ENCODE data around the gene FBLIM1.

Gene FBLIM1

DNA sequence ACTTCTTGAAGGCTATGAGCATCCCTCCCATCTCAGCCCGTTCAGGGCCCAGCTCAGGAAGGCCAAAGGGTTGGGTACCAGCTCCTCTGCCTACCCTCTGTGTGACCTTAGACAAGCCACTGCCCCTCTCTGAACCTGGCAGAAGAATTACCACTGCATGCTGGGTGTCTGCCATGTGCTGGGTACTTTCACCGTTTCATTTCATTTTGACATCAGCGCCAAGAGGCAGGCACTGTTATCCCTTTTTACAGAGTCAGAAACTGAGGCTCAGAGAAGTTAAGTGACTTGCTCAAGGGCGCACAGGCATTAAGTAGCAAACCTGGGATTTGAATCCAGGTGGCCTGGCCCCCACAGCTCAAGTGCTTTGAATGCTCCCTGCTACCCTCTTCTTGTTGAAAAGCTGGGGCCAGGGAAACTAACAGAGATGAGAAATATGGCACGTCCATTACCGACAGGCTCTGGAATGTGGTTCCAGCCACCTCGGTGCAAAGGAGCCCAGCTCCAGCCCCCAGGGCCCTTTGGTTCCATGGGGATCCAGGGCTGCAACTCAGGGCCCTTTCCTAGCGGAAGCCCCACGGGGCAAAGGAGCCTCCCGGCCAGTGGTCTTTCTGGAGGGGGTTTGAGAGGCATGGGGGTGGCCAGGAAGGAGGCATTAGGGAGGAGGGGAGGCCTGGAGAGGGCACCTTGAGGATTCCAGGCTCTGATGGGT is 9.8 kb upstream of the FBLIM1 start:
- no peak for DNase-seq

DNA sequence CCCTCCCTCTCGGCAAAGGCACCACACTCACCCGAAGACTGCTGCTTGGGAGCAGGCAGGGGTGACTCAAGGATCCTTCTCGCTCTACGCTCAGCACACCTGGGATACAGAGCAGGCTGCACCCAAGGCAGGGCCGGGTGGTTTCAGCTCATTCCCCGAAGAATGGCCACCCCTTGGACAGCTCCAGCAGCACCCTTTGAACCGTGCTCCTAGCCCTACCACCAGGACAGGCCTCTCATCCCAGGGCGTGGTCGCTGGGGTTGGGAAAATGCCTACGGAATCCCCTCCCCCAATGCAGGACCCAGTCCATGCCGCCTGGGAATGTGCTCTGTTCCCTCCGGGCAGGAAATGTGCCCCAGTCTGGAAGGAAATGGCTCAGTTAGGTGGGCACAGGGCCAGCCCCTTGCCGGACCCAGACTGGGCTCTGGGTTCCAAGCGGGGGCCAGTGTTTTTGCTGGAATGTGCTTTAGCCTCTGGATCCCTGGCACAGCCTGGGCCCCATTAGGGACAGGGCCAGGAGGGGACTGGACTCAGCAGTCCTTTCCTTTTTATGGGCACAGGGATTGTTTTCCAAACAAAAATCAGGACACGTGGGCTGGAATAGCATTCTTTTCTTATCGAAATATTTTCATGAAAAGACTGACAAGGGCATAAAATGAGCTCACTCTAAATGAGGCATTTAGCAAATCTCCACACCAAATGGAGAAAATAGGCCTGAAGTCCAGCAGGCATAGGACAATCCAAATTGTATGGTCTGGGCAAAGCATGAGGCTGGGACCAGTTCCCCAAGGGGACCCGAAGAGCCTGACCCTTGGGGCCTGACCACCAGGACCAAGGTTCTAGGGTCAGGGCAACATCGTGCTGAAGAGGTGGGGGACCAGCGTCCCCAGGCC is 8.9 kb upstream of the FBLIM1 start:
- no peak for DNase-seq

DNA sequence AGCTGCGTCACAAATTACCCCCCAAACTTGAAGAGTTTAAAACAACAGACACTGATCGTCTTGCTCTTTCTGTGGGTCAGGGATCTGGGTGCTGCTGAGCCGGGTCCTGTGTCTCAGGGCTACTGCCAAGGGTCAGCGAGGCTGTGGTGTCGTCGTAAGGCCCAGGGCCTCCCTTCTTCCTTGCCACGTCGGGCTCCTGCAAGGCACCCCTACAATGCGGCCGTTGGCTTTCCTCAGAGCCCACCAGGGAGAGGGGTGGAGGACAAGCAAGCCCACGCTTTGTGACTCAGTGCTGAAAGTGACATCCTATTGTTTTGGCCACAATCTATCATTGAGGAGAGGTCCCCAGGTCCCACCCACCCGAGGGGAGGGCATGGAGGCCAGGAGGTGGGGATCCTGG is 7.7 kb upstream of the FBLIM1 start:
- no peak for DNase-seq

DNA sequence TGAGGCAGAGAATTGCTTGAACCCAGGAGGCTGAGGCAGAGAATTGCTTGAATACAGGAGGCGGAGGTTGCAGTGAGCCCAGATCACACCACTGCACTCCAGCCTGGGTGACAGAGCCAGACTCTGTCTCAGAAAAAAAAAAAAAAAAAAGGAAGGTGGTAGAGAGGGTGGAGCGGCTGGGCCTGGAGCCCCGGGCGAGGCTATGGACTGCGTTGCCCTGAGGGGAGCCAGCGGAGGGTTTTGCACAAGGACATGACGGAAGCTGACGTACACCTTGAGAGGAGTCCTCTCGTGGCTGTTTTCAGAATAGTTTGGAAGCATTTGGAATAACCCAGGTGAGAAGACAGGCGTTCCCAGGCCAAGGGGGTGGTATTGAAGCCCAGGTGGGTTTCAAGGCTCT is 6.9 kb upstream of the FBLIM1 start:
- no peak for DNase-seq

DNA sequence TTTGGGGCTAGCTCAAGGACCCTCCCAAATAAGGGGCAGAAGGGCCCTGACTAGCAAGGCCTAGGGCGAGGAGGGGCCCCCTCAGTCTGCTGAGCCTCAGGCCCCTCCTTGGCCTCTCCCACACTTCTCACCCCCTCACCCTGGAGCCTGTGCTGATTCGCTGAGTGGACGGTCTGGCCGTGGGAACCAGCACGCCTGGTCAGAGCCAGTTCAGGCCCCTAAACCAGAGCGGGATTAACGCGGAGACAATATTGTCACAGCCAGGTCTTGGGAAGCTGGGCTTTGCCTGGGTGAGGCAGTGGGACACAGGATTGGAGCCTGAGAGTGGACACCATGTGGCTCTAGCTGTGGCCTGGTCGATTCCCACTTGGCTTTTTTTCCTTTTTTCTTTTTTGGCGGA is 4.8 kb upstream of the FBLIM1 start:
- DNase-seq, result no peak

DNA sequence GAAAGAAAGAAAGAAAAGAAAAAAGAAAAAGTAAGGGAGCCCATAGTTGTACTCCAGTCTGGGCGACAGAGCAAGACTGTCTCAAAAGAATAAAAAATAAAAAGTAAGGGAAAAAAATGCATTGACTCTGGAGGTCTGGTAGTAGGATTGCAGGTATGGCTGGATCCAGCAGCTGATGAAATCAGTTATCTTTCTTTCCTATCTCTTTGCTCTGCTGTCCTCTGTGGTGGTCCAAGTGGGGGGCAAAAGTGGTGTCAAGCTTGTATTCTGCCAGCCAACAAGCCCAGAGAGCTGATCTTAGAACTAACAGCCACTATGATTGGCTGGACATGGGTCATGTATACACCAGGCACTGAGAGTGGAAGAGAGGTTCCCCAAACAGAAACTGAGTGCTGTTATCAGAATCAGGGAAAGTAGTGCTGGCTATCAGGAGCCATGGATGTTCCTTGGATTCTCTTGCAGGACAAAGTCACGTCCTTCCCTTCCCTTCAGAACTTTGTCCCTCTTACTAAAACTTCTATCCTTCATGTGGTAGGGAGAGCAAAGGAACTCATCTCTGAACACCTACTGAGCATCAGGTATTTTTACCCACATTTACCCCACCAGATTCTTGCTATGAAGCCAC is 3.5 kb upstream of the FBLIM1 start:
- DNase-seq, result no peak

DNA sequence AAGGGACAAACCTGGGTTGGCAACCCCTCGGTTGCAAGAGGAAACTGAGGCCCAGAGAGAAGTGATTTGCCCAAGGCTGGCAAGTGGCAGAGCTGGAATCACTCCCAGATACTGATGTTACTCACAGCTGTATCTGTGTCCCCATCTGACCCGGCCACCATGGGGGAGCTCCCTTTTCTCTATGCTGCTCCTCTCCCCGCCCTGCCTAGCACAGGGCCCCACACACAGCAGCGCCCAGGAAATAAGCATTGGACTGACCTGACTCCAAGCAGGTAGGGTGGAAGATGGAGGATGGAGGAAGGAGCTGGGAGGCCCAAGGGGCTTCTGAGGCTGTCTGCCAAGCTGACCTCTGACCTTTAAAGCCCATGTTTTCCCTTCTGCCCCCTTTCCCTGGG is 3.0 kb upstream of the FBLIM1 start:
- no peak for DNase-seq

DNA sequence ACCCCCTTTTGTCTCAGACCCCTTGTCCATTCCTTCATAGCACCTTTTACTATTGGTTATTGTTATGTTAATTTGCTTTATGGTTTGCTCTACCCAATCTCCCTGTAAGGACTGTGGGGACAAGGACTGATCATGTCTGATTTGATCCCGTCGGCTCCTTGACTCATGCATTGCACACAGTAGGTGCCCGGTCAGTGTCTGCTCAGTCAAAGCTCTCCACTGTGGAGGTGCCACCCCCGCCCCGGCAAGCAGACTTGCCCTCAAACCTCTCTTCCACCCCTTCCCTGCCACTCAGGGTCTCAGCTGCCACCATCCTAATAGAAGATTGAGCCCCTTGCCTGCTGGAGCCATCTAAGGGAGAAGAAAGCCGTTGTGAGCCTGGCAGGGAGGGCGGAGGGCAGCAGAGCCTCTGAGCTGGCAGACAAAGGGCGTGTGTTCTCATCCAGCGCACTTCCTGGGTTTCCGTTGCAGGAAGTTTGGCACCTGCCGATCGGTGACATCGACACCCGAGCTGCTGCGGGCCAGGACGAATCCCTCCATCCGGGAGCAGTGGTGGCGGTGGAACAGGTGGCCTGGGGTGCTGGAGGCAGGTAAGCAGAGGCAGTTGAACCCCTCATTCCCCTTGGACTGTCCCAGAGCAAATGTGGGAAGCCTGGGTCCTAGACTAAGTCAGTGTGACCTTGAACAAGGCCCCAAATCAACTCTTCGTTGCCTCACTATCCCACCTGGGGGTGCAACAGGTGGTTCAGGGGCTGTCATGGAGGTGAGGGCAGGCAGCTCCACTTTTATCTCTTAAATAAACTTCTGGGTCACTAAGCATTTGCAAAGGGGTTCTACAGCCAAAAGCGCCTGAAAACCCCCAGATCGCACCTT is 2.2 kb upstream of the FBLIM1 start:
- peak; percentile 64 for DNase-seq

DNA sequence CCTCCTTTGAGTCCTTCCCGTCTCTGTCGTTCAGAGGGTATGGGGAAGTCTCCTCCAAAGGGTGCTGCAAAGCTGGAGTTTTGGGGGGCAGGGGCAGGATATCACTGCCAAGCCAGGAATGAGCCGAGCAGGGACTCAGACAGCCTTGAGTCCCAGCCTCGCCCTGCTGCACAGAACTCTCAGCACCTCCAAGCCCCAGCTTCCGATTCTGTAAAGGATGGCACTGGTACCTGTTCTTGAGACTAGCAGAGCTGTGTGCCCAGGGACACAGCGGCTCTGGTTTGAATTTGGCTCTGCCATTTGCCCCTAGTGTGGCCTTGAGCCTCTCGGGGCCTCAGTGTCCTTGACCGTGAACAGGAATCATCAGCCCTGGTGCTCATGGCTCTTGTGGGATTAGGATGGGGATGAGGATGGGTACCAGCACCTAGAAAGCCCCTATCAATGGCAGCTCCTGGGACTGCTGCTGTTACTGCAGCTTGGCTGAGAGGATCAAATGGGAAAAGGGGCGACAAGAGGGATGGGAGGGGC is 1.5 kb upstream of the FBLIM1 start:
- DNase-seq, result no peak

DNA sequence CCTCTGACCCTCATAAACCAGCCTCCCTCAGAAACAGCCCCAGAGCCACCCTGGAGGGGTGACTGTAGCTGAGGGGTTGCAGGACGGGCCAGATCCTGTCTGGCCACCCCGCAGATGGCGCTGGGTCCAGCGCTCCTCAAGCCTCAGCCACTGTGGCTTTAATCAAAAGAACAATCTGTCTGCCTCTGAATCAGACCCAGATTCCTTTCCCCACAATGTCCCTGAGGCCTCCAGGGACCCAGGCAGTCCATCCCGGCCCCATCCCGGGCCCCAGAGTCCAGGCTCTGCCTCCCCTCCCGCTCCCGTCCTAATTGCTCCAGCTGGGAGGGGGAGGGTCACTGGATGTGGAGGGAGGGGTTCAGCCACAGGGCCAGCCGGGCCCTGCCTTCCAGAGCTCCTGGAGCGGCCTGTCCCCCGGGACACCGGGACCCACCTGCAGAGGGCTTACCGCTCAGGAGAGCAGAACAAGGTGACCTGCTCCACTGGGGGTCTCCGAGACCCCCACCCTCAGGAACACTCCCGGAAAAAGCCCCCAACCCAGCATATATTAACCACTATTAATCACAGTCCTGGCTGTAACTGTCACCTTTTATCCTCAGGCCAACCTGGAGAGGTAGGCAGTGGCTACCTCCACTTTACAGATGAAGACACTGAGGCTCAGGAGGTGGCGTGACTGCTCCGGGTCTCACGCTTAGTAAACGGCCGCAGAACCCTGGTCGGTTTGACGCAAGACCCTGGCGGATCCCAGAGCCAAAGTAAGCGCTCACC is 836 bp upstream of the FBLIM1 start:
- DNase-seq, result no peak

DNA sequence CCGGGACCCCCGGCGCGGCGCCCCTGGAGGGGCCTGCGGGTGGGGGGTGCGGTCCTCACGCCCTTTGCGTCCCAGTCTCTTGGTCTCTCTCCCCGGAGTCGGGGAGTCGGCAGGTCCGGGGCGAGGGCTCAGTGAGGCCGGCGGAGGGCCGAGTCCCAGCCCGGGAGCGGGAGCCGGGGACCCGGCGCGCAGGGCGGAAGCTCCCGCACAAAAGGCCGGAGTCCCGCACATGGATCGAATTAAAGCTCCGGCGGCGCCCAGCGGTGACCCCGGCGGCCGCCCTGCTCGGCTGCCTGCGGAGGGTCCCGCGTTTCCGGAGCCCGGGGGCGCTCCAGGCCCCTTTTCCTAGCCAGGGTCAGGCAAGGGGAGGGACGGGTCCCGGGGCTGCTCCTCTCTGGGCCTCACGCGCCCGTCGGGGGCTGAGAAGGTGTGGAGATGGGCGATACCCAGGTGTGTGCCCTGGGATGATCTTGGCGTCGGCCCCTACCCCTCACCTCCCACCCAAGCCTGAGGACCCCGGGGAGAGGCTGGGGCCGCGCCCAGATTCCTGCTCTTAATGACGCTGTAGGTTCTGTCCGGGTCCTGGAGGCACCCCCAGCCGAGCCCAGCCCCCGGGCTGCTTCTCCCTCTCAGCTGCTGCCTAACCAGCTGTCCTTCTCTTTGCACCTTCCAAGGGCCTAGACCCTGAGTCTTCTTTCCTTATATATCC is 512 bp downstream of the FBLIM1 start:
- DNase-seq, result no peak

DNA sequence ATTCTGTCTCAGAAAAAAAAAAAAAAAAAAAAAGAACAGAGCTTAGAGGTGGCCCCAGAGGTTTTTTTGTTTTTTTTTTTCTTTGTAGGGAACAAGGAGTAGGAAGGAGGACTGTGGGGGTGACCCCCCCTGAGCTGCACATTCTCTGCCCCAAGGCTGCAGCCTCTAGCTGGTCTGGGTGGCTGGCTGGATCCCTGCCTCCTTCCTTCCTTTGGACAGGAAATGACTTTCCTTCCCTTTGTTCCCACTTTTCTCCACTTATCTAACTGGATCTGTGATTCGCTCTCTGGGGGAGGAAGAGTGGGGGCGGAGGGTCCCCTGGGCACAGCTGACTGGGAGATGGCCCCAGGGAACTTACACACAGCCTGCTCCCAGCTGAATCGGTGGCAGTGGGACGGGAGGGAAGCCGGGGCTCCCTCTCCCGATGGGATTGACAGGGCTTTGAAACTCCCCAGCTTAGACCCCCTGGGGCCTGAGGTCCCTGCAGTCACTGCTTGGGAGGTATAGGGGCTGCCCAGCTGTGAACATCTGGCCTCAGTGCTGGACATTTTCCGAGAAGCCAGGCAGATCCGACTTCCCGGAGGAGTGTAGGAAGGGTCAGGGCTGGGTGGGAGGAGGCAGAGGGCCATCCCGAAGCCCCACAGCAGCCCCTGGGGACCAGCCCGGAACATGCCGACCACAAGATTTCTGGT is 2.1 kb downstream of the FBLIM1 start:
- no peak for DNase-seq

DNA sequence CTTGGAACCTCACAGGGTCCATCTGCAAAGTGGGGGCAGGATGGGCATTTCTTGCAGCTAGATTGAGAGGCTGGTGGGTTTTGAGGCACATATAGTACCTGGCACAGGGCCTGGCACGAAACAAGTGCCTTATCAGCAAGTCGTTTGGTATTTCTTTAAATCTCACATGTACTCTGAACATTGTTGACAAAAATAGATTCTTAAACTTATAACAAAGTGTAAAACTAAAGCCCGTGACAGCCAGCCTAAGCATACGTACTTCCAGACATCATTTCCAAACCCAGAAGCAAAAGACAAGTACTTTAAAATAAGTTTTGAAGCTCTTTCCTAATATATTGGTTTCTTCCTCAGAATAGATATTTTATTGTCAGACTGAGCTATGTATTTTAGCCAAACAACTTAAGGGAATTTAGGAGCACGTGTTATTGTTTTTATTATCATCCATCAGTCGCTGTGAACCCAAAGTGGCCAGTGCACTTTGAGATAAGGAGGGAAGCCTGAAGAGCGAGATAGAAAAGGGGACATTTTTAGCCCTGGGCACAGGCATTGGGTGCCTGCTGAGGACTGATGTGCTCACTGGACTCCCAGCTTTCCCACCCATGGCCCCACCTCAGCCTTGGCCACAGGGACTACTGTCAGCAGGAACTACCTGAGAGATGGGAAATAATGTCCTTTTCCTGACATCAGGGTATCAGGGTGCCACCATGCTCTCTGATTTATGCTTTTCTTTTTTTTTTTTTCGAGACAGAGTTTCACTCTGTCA is 3.0 kb downstream of the FBLIM1 start:
- DNase-seq, result no peak

DNA sequence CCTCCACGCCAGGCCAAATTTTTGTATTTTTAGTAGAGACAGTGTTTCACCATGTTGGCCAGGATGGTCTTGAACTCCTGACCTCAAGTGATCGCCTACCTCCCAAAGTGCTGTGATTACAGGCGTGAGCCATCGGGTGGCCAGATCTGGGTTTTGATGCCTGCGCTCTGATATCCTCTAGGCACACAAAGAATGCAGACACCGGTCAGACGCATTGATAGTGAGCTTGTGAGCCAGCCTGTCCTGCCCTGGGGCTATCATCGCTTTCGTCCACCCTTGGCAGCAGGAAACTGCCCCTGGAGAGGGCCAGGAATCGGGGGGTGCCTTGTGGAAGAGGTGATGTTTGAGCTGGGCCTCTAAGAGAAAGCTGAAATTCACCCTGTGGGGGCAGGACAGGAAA is 4.0 kb downstream of the FBLIM1 start:
- no peak for DNase-seq

DNA sequence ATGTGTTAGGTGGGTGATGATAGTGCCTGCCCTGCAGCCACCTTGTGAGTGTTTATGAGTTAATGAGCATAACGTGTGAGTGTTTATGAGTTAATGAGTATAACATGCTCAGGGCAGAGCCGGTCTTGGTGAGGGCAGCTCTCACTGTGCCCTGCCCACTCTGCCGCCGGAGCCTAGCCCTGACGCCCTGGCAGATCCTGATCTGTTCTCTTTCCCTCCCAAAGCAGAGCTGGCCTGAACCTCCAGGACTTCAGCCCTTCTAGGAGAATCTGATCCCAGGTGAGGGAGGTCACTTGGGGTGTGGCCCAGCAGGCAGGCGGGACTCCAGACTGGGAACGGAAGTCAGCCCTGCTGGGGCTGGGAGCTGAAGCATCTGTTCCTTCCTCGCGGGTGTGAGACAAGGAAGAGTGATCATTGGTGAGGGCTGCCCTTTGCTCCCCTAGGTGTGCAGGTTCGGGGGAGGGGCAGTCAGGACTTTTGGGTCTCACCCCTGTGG is 5.7 kb downstream of the FBLIM1 start:
- DNase-seq, result no peak

DNA sequence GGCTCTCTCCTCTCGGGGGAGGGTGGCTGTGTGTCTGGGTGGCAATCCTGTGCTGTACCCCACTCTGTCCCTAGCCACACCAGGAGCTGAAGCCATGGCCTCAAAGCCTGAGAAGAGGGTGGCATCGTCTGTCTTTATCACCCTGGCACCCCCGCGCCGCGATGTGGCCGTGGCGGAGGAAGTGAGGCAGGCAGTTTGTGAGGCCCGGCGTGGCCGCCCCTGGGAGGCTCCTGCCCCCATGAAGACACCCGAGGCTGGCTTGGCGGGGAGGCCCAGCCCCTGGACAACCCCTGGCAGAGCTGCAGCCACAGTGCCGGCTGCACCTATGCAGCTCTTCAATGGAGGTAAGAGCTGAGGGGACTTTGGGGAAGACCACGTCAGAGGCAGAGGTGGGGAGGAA is 6.3 kb downstream of the FBLIM1 start:
- DNase-seq, result no peak

DNA sequence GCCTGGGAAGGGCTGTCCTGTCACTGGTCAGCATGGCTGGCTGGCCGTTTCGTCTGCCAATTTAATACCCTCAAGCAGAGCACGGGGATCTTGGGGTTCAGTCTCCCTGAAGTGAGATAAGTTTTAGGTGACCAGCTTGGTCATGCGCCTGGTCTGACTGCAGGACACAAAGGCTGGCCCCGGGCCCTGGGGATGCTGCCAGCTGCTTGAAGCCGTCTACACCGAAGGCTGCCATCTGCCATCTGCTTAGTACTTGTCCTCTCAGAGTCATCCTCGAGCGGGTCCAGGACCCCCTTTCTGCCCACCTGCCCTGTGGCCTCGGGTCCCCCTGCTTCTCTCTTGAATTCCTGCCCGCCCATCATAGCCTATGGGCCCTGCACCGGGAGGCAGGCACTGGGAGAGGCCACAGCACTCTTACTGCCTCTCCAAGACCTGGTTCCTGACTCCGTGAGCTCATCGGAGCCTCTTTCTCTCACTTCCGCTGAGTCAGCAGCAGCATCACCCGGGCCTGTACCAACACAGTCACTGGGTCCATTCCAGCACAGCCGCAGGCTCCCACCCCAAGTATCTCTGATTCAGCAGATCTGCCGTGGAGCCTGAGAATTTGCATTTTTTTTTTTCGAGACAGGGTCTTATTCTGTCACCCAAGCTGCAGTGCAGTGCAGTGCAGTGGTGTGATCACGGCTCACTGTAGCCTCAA is 7.0 kb downstream of the FBLIM1 start:
- DNase-seq, result no peak

DNA sequence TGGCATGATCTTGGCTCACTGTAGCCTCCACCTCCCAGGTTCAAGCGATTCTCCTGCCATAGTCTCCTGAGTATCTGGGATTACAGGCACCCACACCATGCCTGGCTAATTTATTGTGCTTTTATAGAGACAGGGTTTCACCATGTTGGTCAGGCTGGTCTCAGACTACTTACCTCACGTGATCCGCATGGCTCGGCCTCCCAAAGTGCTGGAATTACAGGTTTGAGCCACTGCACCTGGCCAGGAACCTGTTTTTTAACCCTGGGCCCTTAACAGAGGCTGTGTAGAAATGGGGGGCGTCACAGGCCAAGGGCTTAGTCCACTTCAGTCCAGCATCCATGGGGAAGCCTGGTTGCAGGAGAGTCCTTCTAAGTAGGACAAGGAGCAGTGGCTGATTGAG is 9.3 kb downstream of the FBLIM1 start:
- no peak for DNase-seq

DNA sequence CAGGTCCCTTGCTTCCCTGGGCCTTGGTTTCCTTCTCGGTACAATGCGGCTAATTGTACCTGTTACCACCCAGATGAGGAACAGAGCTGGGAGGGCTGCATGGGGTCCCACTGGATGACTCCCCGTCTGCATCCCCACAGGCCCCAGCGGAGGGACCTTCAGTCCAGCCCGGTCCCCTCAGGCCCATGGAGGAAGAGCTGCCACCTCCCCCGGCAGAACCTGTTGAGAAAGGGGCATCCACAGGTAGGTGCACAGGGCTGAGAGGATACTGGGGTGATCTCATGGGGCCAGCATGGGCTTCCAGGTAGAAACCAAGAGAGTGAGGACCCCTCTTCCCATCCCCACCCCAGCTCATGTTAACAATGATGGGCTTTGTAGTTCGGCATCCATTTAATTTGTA is 9.8 kb downstream of the FBLIM1 start:
- DNase-seq, result no peak

Measured in NCI-H2107 (cell line).